HG03469 (cell line): ENCODE measurements around the gene SLC35F2.
"Not testable (repeated sequence)": the region's sequence is repeated elsewhere in the genome, so short reads cannot be mapped to it uniquely, and the experiment has no call there.

Source experiments
- ATAC-seq: cut with Tn5 transposase; IDR thresholded peaks from one replicate; pipeline ENCODE4 v1.9.1; 2021; ENCODE audit warnings: mild to moderate bottlenecking, moderate library complexity, moderate number of reproducible peaks; ENCODE audit not compliant: unreplicated experiment

SLC35F2 gene

GRCh38 chr11:107791343-107792048 is 67.1 kb downstream of the SLC35F2 start:
- no peak for ATAC-seq

- ATAC-seq: no peak
Measured at GRCh38 chr11:107789767-107790166, 68.8 kb downstream of the SLC35F2 start.

- no peak for ATAC-seq
Measured at GRCh38 chr11:107787733-107788132, 70.9 kb downstream of the SLC35F2 start.

- ATAC-seq: no peak
Measured at GRCh38 chr11:107785401-107785800, 73.2 kb downstream of the SLC35F2 start.

GRCh38 chr11:107783121-107783520 is 75.5 kb downstream of the SLC35F2 start:
- no peak for ATAC-seq

GRCh38 chr11:107780775-107781174 is 77.8 kb downstream of the SLC35F2 start:
- ATAC-seq: no peak

- ATAC-seq: no peak
Measured at GRCh38 chr11:107780136-107780535, 78.5 kb downstream of the SLC35F2 start.

GRCh38 chr11:107778839-107779517 is 79.6 kb downstream of the SLC35F2 start:
- no peak for ATAC-seq

GRCh38 chr11:107777110-107777509 is 81.5 kb downstream of the SLC35F2 start:
- peak; percentile 72 for ATAC-seq

- no peak for ATAC-seq
Measured at GRCh38 chr11:107776062-107776461, 82.5 kb downstream of the SLC35F2 start.

- no peak for ATAC-seq
Measured at GRCh38 chr11:107770551-107770951, 88.0 kb downstream of the SLC35F2 start.

GRCh38 chr11:107769189-107769588 is 89.4 kb downstream of the SLC35F2 start:
- ATAC-seq: no peak

- ATAC-seq: not testable (repeated sequence)
Measured at GRCh38 chr11:107758719-107759355, 99.8 kb downstream of the SLC35F2 start.

- no peak for ATAC-seq
Measured at GRCh38 chr11:107757661-107758060, 100.9 kb downstream of the SLC35F2 start.

GRCh38 chr11:107756553-107756952 is 102.0 kb downstream of the SLC35F2 start:
- no peak for ATAC-seq

GRCh38 chr11:107752949-107753822 is 105.4 kb downstream of the SLC35F2 start:
- no peak for ATAC-seq

- ATAC-seq: no peak
Measured at GRCh38 chr11:107752508-107752907, 106.1 kb downstream of the SLC35F2 start.

- no peak for ATAC-seq
Measured at GRCh38 chr11:107751082-107751481, 107.5 kb downstream of the SLC35F2 start.

GRCh38 chr11:107750313-107750712 is 108.3 kb downstream of the SLC35F2 start:
- ATAC-seq: no peak

GRCh38 chr11:107747622-107748021 is 111.0 kb downstream of the SLC35F2 start:
- no peak for ATAC-seq

GRCh38 chr11:107744736-107745135 is 113.9 kb downstream of the SLC35F2 start:
- ATAC-seq: no peak
